ENCODE measurements around the gene CSPG4.
"Not testable (repeated sequence)": the region's sequence is repeated elsewhere in the genome, so short reads cannot be mapped to it uniquely, and the experiment has no call there.

The CSPG4 gene

GRCh38 chr15:75648156-75649000, 64.3 kb downstream of the CSPG4 start:
- no peak for DNase-seq (ENCODE audit: low read depth)

- DNase-seq (ENCODE audit: low read depth): no peak
Observed at GRCh38 chr15:75647370-75648155, 65.1 kb downstream of the CSPG4 start, which contains the start of gene SNX33. Gene SNX33, plus strand, starts transcription at chr15:75647912. Its CDS starts 1,191 bp downstream, at chr15:75649103.

- no peak for DNase-seq (ENCODE audit: low read depth)
Observed at GRCh38 chr15:75646944-75647364, 65.7 kb downstream of the CSPG4 start.

GRCh38 chr15:75646112-75646943, 66.3 kb downstream of the CSPG4 start:
- no peak for DNase-seq (ENCODE audit: low read depth)

GRCh38 chr15:75644376-75644775, 68.3 kb downstream of the CSPG4 start:
- no peak for DNase-seq (ENCODE audit: low read depth)

GRCh38 chr15:75641603-75642002, 71.0 kb downstream of the CSPG4 start:
- DNase-seq (ENCODE audit: low read depth): no peak

- DNase-seq (ENCODE audit: low read depth): no peak
Observed at GRCh38 chr15:75641179-75641503, 71.5 kb downstream of the CSPG4 start.

GRCh38 chr15:75640483-75641178, 72.0 kb downstream of the CSPG4 start:
- no peak for DNase-seq (ENCODE audit: low read depth)

- peak; percentile 97 for DNase-seq (ENCODE audit: low read depth)
Observed at GRCh38 chr15:75639709-75640482, 72.8 kb downstream of the CSPG4 start, which contains the start of gene IMP3. Gene IMP3, minus strand, starts transcription at chr15:75640224. Its CDS starts 56 bp downstream, at chr15:75640168.

GRCh38 chr15:75639191-75639708, 73.4 kb downstream of the CSPG4 start:
- no peak for DNase-seq (ENCODE audit: low read depth)

- DNase-seq (ENCODE audit: low read depth): no peak
Observed at GRCh38 chr15:75637245-75638009, 75.2 kb downstream of the CSPG4 start.

GRCh38 chr15:75636026-75636425, 76.6 kb downstream of the CSPG4 start:
- no peak for DNase-seq (ENCODE audit: low read depth)

- not testable (repeated sequence) for DNase-seq (ENCODE audit: low read depth)
Observed at GRCh38 chr15:75633922-75634321, 78.7 kb downstream of the CSPG4 start.

GRCh38 chr15:75631935-75632334, 80.7 kb downstream of the CSPG4 start:
- no peak for DNase-seq (ENCODE audit: low read depth)

- peak; percentile 49 for DNase-seq (ENCODE audit: low read depth)
Observed at GRCh38 chr15:75625542-75626347, 86.9 kb downstream of the CSPG4 start, which contains the start of gene SNUPN. Gene SNUPN, minus strand, starts transcription at chr15:75625725. Its CDS starts 4,674 bp downstream, at chr15:75621051.
